NCI-H1092 treated with DMSO at 0.1 percent for 48 hours (cell line): Measurements from ENCODE around the gene PARN.
"Not testable (repeated sequence)": the region's sequence is repeated elsewhere in the genome, so short reads cannot be mapped to it uniquely, and the experiment has no call there.

Experiments
- DNase-seq: peaks from one replicate; lab custom pipeline; 2025; lab: John Stamatoyannopoulos, UW

PARN gene

DNA sequence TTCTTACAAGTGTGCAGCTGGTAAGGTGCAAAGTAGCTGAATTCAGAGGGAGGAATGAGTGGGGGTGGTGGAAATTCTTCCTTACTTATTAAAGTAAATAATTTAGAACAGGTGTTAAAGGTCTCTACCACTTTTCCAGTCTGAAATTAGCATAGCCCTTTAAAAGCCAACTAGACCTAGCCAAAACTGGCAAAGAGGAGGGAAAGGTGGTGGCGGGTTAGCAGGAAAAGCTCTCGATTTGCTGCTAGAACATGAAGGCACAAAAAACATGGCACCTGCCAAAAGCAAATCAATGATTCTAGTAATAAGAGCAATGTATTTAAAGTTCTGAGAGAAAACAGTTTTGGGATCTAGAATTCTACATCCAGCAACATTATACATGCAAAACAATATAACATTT, 157.7 kb downstream of the PARN start:
- no peak for DNase-seq

DNA sequence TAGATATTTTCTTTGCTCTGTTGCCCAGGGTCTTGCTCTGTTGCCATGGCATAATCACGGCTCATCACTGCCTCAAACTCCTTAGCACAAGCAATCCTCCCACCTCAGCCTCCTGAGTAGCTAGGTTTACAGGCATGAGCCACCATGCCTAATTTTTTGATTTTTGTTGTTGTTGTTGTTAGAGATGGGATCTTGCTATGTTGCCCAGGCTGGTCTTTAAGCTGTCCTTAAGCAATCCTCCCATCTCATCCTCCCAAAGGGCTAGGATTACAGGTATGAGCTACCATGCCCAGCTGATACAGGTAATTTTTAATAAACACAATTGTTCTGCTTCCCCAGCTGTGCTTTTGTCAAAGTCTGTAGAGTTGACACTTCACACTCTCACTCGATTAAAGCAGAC, 159.3 kb downstream of the PARN start:
- DNase-seq: no peak

DNA sequence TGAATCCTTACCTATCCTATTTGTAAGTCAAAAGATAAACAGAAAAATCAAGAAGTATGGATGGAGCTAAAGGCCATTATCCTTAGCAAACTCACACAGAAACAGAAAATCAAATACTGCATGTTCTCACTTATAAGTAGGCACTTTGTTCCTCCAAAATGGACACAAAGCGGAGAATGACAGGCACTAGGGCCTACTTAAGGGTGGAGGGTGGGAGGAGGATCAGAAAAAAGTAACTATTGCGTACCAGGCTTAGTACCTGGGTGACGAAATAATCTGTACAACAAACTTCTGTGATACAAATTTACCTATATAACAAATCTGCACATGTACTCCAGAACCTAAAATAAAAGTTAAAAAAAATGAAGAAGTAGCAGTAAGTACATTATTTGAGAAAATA, 164.3 kb downstream of the PARN start:
- no peak for DNase-seq

DNA sequence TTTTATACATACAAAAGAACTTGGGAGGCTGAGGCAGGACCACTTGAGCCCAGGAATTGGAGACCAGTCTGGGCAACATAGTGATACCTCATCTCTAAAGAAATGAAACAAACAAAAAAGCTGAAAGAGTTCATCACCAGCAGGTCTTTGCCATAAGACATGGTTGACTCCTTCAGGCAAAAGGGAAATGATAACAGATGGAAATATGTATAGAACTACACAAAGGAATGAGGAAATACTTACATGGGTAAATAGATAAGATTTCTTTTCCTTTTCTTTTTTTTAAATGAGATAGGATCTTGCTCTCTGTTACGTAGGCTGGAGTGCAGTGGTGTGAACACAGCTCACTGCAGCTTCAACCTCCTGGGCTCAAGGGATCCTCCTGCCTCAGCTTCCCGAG, 165.3 kb downstream of the PARN start:
- no peak for DNase-seq

DNA sequence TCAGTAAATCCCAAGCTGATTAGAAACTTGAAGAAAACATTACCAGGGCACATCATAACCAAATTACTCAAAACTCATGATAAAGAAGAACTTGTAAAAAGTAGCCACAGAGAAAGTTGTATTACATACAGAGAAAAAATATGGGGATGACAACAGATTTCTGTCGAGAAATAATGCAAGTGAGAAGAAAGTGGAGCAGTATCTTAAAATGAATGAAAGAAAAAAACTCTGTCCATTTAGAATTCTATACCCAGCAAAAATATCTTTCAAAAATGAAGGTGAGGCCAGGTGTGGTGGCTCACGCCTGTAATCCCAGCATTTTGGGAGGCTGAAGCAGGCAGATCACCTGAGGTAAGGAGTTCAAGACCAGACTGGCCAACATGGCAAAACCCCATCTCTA, 165.9 kb downstream of the PARN start:
- no peak for DNase-seq

DNA sequence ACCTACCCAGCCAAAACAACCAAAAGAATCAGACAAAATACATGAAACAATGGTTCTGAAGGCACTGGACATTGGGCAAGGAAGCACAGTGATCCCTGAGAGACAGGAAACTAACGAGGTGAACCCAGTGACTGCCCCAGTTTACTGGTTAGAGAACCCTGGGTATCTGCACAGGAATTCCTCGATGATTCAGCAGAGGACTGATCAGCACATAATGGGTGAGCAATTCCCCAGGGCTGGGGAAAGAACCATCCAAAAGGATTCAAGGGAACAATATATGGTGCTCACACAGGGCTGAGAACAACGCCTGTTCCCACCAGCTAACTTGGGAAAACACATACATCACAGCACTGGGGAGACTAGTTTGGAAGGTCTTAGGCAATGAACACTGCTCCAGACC, 167.2 kb downstream of the PARN start:
- DNase-seq: no peak

DNA sequence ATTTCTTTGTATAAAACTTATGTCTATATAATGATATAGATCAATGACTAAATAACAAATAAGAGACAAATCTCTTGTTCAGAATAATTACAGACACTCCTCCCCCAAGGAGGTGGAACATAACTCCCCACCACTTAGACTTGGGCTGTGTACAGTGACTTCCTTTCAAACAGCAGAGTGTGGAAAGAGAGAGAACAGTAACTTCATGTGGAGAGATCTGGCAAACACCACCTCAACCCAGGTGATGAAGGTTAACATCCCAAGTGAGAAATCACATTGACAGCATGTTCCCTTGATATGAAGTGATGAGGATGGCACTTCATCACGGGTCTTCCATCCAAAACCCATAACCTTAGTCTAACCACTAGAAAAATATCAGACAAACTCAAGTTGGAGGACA, 169.3 kb downstream of the PARN start:
- DNase-seq: no peak

DNA sequence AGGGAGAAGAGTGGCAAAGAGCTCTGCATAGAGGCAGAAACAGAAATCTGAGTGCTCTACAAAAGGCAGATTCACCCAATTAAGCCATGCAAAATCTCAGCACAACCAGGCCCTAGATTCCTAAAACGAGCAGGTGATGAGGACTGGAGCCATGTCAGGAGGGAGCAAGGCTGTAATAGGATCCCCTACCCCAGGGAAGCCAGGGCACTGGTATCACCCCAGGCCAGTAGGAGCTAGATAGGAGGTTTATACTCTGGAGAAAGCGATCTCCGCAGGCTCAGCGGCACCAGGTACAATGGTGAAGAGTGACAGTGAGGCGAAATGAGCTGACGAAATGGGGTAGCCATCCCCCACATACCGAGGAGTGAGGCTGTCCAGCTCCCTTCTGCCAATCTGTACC, 171.5 kb downstream of the PARN start:
- no peak for DNase-seq

DNA sequence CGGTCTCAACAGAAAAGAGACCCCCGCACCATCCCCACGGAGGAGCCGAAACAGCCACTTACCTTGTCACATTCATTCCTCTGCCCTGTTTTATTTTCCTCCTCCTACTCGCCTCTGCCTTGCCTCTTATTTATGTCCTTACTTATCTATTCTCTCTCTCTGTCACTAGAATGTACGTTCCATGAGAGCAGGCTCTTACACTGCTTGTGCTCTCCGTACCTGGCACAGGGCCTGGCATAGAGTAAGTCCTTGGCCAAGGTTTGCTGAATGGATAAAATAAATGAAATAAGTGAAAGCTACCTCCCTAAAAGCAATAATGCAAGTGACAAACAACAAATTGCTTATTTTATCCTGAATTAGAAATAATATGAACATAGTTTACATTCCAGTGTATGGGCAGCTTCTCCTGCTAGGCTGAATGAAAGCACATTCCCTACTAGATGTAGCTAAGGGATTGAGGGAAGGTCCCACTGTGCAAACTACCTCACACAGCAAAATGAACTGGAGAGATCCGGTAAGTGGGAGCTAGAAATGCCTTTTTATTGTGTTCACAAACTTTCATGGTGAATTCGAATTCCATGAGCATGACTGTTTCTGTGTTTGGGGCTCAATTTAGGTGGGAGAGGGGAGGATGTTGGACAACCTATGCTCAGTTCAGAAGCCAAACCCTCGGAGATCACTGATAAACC, 173.1 kb downstream of the PARN start:
- no peak for DNase-seq

DNA sequence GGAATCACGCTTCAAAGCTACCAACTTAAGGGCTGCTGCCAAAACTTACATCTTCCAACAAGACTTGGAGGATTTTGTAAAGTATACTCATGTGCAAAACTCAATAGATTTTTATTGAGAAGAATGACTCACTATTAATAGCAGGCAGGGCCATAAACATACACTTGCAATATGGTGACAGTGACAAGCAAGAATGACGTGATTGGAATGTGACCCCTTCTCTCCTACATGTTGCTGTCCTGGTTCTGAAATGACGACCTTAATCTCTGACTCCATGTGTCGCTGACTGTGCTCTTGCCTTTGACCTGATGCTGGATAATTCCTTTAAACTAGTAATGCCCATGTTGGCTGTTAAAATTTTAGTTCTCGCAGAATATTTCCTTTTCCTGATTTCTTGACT, 174.5 kb downstream of the PARN start:
- DNase-seq: no peak

DNA sequence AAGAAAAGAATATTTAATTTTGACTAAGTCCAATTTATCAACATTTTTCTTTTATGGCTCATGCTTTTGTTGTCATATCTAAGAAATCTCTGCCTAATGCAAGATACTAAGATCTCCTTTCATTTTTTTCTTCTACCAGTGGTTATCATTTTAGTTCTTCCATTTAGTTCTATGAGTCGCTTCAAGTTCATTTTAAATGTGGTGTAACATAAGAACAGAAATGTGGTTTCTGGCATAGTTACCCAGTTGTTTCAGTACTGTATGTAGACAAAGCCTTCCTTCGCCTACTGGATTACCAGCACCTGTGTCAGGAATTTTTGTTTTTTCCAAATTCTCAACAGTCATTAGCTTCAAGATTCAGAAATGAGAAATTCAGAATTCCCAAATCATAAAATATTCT, 175.7 kb downstream of the PARN start:
- DNase-seq: no peak

DNA sequence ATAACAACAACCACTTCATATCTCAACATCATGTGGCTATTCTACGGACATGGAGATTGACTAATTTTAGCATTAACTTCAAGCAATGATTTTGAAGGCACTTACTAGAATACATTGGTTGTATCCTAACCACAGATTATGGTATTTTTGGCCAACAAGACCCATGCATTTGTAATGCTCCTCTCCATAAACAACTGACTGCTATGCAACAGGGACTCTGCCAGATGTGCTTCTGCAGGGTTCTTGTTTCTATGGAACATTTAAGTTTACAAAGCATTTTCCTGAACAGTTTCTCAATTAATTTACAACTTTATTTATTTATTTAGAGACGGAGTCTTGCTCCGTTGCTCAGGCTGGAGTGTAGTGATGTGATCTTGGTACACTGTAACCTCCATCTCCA, 178.0 kb downstream of the PARN start:
- DNase-seq: no peak

DNA sequence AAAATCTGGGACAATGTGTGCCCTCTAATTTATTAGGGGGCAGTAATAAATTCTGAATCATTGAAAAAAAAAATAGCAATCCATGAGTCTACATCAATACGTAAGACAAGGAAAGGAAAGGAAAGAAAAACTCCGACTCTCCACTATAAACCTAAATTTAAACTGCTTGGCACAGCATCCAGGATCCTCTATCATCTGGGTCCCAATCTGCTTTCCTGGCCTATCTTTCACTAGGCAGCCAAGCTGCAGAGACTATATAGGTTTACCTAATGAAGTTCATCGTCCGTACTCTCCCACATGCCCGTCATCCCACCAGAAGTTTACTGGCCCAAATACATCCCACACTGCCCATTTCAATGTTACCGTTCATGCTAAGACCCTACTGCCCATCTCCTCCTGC, 179.2 kb downstream of the PARN start:
- DNase-seq: no peak

DNA sequence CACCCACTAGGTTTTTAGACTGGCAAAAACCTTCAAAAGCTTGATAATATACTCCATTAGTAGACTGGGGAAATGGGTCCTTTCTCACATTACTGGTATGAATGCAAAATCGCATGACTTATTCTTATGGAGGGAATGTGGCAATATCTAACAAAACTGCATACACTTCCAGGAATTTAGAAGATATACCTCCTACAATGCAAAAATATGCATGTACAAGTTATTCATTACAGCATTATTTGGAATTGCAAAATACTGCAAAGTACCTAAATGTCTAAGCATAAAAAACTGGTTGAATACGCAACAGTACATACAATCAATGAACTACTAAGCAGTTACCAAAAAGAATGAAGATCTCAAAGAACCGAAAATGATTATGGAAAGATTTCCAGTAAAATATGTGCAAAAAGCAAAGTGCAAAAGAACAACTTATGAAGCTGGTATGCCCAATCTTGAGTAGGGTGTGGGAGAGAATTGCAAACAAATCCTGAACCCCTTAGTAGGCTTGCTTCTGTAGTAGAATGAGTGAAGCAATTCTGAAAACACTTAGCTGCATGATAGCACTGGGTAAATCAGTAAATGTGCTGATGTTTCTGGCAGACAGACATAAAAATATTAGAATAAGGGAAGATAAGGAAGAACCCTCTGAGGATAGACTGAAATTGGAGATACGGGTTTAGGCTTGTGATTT, 180.1 kb downstream of the PARN start:
- no peak for DNase-seq

DNA sequence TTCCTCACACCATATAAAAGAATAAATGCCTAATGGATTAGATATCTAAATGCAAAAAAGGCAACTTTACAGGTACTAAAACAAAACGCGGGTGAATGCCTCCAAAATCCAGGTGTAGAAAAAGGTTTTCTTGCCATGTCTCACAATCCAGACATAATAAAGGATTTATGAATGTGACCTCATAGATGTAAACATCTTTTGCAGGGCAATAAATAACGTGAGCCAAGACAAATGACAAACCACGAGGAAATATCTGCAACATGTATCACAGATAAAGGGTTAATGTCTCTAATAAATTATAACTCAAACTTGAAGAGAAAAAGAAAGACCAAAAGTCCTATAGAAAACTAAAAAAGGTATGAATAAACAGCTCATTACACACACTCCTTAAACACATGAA, 180.7 kb downstream of the PARN start:
- DNase-seq: no peak

DNA sequence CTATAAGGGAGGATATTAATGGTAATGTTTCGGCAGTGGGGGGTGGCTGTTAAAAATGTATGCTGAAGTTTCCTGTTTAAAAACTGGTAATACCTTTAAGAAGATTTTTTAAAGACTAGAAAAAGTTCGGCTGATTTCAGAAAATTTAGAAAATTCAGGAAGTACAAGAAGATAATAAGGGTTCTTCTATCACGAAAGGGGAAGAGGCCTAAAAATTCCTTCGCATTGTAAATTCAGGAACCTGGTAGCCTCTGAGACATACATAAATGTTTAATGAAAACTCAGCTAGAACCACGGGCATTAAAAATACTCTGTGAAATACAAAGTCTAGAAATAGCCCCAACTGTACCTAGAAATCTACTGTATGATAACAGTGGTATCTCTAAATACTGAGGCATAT, 181.2 kb downstream of the PARN start:
- DNase-seq: no peak

DNA sequence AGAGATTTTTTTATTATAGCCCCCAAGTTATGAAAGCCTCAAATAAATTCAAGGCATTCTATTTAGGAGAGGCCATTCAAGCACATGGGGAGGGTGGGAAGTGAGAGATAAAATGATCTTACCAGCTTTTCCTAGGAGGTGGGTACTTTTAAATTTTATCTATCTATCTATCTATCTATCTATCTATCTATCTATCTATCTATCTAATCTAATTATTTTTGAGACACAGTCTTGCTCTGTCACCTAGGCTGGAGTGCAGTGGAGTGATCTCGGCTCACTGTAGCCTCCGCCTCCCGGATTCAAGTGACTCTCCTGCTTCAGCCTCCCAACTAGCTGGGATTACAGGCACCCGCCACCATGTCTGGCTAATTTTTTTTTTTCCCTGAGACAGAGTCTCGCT, 182.3 kb downstream of the PARN start:
- no peak for DNase-seq

DNA sequence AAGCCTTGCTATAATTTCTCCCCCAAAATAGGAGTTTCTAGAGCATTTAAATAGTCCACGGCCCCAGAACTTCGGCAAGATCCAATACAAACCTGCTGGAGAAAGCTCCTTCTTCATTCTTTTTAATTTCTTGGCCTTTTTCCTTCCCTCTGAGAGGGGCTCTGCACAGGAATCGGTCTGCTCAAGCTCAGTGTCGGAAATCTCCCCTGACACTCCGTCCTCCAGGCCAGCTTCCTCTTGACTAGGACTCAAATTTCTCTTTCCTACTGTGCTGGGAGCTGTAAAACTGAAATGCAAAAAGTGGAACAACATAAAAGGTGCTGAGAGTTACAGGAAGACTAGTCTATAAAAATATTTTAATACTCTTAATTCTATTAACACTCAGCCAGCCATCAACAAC, 183.3 kb downstream of the PARN start:
- no peak for DNase-seq

DNA sequence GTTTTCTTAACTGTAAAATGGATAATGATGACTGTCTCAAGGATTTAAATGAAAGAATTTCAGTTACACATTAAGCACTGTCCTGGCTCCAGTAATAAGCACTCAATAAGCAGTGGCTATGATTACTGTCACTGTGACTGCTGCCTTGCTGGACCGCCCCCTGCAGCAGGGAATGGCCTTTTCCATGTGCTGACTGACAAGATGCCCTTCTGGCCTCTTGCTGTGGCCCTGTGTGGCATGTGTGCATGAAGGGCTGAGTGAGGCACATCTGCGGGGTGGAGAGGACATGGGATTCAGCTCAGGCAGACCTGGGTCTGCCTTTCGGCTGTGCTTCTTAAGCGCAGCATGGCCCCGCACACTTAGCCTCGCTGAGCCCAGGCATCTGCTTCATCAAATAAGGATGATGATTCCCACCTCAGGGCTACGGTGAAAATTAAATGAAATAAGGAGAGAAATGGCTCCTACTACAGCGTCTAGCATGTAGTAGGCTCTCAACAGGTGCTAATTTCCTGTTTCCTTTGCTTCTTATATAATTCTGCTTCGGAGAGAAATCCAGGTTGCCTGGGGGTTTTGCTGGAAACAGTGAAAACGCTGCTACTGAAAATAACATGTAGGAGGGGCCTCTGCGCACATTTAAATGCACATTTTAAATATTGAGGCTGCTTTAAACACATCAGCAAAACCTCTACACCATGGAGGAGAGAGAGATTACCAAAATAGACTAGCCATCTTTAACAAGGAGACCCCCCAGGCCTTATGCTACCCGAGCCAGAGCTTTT, 183.9 kb downstream of the PARN start:
- no peak for DNase-seq

DNA sequence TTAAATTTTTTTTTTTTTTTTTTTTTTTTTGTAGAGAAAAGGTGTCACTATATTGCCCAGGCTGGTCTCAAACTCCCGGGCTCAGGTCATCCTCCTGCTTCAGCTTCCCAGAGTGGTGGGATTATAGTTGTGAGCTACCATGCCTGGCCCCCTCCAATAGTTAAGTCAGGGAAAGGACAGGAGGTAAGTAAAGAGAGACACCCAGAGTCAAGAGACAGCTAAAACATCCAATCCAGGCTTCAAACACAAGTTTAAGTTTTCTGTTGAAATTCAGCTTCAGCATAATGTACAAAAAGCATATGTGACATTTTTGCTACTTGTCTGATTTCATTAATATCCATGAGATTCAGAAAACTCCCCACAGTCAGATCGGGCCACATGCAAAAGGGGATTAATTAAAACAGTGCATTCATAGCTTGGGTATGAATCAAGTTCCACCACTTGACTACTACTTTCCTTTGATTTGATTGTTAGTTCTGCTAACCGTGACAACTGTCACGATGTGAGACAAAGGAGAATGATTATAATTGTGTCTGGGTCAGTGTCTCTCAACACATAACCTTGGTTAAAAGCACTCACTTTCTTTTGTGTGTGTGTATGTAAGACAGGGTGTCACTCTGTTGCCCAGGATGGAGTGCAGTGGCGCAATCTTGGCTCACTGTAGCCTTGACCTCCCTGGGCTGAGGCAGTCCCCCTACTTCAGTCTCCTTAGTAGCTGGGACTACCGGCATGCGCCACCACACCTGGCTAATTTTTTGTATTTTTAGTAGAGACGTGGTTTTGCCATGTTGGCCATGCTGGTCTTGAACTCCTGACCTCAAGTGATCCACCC, 184.9 kb downstream of the PARN start:
- no peak for DNase-seq

DNA sequence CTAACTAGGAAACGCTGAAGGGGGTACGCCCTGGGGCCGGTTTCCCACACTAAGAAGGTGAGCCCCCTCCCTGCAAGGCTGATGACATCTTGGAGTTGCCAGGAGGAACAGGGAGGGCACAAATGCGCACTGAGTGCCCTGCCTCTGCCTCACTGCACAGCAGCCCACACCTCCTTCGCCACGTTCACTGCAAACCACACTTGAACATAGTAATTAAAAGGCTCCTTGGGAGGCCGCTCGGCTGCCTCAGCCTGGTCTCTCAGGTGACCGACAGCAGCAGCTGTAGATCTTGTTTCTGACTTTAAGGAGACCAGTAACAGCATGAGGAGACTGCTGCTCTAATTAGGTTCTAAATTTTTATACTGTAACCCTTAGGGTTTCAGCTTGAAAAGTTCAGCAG, 188.5 kb downstream of the PARN start:
- not testable (repeated sequence) for DNase-seq

DNA sequence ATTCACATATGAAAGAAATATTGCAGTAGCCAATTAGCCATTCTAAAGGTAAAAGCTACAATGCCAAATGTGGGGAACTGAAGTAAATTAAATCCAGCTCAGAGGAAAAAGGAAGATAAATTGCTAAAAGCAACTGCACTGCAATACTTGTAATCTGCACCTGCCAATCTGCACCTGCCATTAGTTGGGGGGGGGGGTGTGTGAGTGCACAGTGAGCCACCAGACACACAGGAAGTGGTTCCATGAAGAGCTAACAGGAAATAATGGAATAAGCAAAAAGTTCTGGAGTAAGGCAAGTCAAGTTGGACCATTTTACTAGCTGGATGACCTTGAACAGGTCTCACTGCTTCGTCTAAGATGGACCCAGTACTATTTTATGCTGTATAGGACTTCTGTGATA, 191.8 kb downstream of the PARN start:
- DNase-seq: no peak
